ENCODE measurements around the gene WSB1. TPM values are rescaled to one million over a fixed set of nuclear protein-coding genes. Genes with fewer than 3 reads are reported as not detected.

Gene WSB1
- total and polyA plus RNA-seq, 4 experiments from 2014 or later: 122 to 157 (median 141) TPM

- intact Hi-C loops (cut with micrococcal nuclease): no loop called here
- peaks cover 66 to 68% of the 10 kb centered on the region in 2 donors for H3K36me3 Mint-ChIP-seq
- POLR2A ChIA-PET (ENCODE audit: partially characterized antibody): interaction anchor here (1.6 kb wide), 1 partner anchor 21 kb away, joined by 8 read pairs; the partner anchor contains the start of gene WSB1
- no peaks in the 10 kb centered on the region for H3K27me3 Mint-ChIP-seq
- no peak for DNase-seq
- H3K4me3 ChIP-seq (ENCODE audit: low read length in 2 of 2): no peak overlapping the region
- H3K36me3 ChIP-seq (ENCODE audit: insufficient read depth, low read length): peaks cover 53% of the 10 kb centered on the region
- H3K27ac Mint-ChIP-seq: no peak overlapping the region
- H3K4me3 Mint-ChIP-seq: no peak overlapping the region
- H3K9me3 ChIP-seq (ENCODE audit: control insufficient read depth in 1 of 2, low read length in 2 of 2): no peaks in the 10 kb centered on the region
- peaks cover 0 to 1% (median 0%) of the 10 kb centered on the region in 4 donors for H3K4me1 Mint-ChIP-seq
- no peaks in the 10 kb centered on the region for H3K9me3 Mint-ChIP-seq
- no peaks in the 10 kb centered on the region for H3K27me3 ChIP-seq (ENCODE audit: insufficient read depth, low read length)
- CTCF ChIA-PET (ENCODE audit: partially characterized antibody): interaction anchor here (0.7 to 1.3 kb wide), 2 partner anchors 18 to 78 kb away, joined by 4 read pairs; no protein-coding TSS in a partner anchor
- no peaks in the 10 kb centered on the region for H3K4me1 ChIP-seq (ENCODE audit: insufficient read depth, low read length)
- H3K27ac ChIP-seq (ENCODE audit: low read depth, low read length): no peak overlapping the region
Observed at GRCh38 chr17:27315322-27315721, 21.4 kb downstream of the WSB1 start.

GRCh38 chr17:27315796-27316465, 22.0 kb downstream of the WSB1 start:
- Histone ChIP-seq H3K27ac (ENCODE audit: low read depth, low read length) (no peak overlapping the region), H3K4me1 (ENCODE audit: insufficient read depth, low read length) (no peaks in the 10 kb centered on the region), H3K4me3 (ENCODE audit: low read length in 2 of 2) (no peak overlapping the region), H3K9me3 (ENCODE audit: control insufficient read depth in 1 of 2, low read length in 2 of 2) (no peaks in the 10 kb centered on the region), H3K36me3 (ENCODE audit: insufficient read depth, low read length) (peaks cover 47% of the 10 kb centered on the region), H3K27me3 (ENCODE audit: insufficient read depth, low read length) (no peaks in the 10 kb centered on the region)
- Mint-ChIP-seq H3K27ac (no peak overlapping the region), H3K4me3 (no peak overlapping the region), H3K36me3 (peaks cover 60 to 62% of the 10 kb centered on the region in 2 donors), H3K9me3 (no peaks in the 10 kb centered on the region), H3K4me1 (peaks cover 0 to 1% (median 0%) of the 10 kb centered on the region in 4 donors), H3K27me3 (no peaks in the 10 kb centered on the region)
- intact Hi-C loops (cut with micrococcal nuclease): no loop called here
- no peak for DNase-seq
- POLR2A ChIA-PET (ENCODE audit: partially characterized antibody): no interaction called here
- CTCF ChIA-PET (ENCODE audit: partially characterized antibody): interaction anchor here (0.7 to 1.0 kb wide), 2 partner anchors 17 to 79 kb away, joined by 3 to 4 read pairs; no protein-coding TSS in a partner anchor

- no peak overlapping the region for H3K27ac ChIP-seq (ENCODE audit: low read depth, low read length)
- no peaks in the 10 kb centered on the region for H3K27me3 ChIP-seq (ENCODE audit: insufficient read depth, low read length)
- no peak overlapping the region for H3K4me3 Mint-ChIP-seq
- H3K9me3 ChIP-seq (ENCODE audit: control insufficient read depth in 1 of 2, low read length in 2 of 2): no peaks in the 10 kb centered on the region
- DNase-seq: no peak
- H3K9me3 Mint-ChIP-seq: no peaks in the 10 kb centered on the region
- peaks cover 26% of the 10 kb centered on the region for H3K36me3 ChIP-seq (ENCODE audit: insufficient read depth, low read length)
- intact Hi-C loops (cut with micrococcal nuclease): no loop called here
- H3K4me1 ChIP-seq (ENCODE audit: insufficient read depth, low read length): no peaks in the 10 kb centered on the region
- POLR2A ChIA-PET (ENCODE audit: partially characterized antibody): no interaction called here
- no peak overlapping the region for H3K4me3 ChIP-seq (ENCODE audit: low read length in 2 of 2)
- H3K4me1 Mint-ChIP-seq: peaks cover 0 to 1% (median 0%) of the 10 kb centered on the region in 4 donors
- no peaks in the 10 kb centered on the region for H3K27me3 Mint-ChIP-seq
- H3K27ac Mint-ChIP-seq: no peak overlapping the region
- H3K36me3 Mint-ChIP-seq: peaks cover 42 to 45% of the 10 kb centered on the region in 2 donors
- CTCF ChIA-PET (ENCODE audit: partially characterized antibody): interaction anchor here (0.9 kb wide), 1 partner anchor 31 kb away, joined by 3 read pairs; no protein-coding TSS in a partner anchor
Observed at GRCh38 chr17:27318228-27318627, 24.3 kb downstream of the WSB1 start.

GRCh38 chr17:27318633-27319032, 24.7 kb downstream of the WSB1 start:
- CTCF ChIA-PET (ENCODE audit: partially characterized antibody): no interaction called here
- Histone ChIP-seq H3K27ac (ENCODE audit: low read depth, low read length) (no peak overlapping the region), H3K27me3 (ENCODE audit: insufficient read depth, low read length) (no peaks in the 10 kb centered on the region), H3K9me3 (ENCODE audit: control insufficient read depth in 1 of 2, low read length in 2 of 2) (no peaks in the 10 kb centered on the region), H3K4me3 (ENCODE audit: low read length in 2 of 2) (no peak overlapping the region), H3K36me3 (ENCODE audit: insufficient read depth, low read length) (peaks cover 24% of the 10 kb centered on the region), H3K4me1 (ENCODE audit: insufficient read depth, low read length) (no peaks in the 10 kb centered on the region)
- intact Hi-C loops (cut with micrococcal nuclease): no loop called here
- Mint-ChIP-seq H3K27me3 (no peaks in the 10 kb centered on the region), H3K27ac (no peak overlapping the region), H3K4me3 (no peak overlapping the region), H3K36me3 (peaks cover 39 to 41% of the 10 kb centered on the region in 2 donors), H3K4me1 (peaks cover 0 to 2% (median 0%) of the 10 kb centered on the region in 4 donors), H3K9me3 (no peaks in the 10 kb centered on the region)
- POLR2A ChIA-PET (ENCODE audit: partially characterized antibody): no interaction called here
- DNase-seq: no peak

- ChIA-PET POLR2A (ENCODE audit: partially characterized antibody) (interaction anchor here (0.8 kb wide), 1 partner anchor 25 kb away, joined by 3 read pairs; the partner anchor contains the start of gene WSB1), CTCF (ENCODE audit: partially characterized antibody) (interaction anchor here (0.9 to 1.2 kb wide), 2 partner anchors 13 to 35 kb away, joined by 3 read pairs; no protein-coding TSS in a partner anchor)
- Histone ChIP-seq H3K9me3 (ENCODE audit: control insufficient read depth in 1 of 2, low read length in 2 of 2) (no peaks in the 10 kb centered on the region), H3K27me3 (ENCODE audit: insufficient read depth, low read length) (no peaks in the 10 kb centered on the region), H3K36me3 (ENCODE audit: insufficient read depth, low read length) (peaks cover 20% of the 10 kb centered on the region), H3K4me3 (ENCODE audit: low read length in 2 of 2) (no peak overlapping the region), H3K4me1 (ENCODE audit: insufficient read depth, low read length) (no peaks in the 10 kb centered on the region), H3K27ac (ENCODE audit: low read depth, low read length) (no peak overlapping the region)
- no peak overlapping the region for H3K4me3 Mint-ChIP-seq
- peak overlapping the region in 1 of 7 donors; percentile 66 for H3K27ac Mint-ChIP-seq
- no peaks in the 10 kb centered on the region for H3K27me3 Mint-ChIP-seq
- intact Hi-C loops (cut with micrococcal nuclease): no loop called here
- H3K4me1 Mint-ChIP-seq: peaks cover 0 to 2% (median 0%) of the 10 kb centered on the region in 4 donors
- H3K36me3 Mint-ChIP-seq: peaks cover 32 to 35% of the 10 kb centered on the region in 2 donors
- H3K9me3 Mint-ChIP-seq: no peaks in the 10 kb centered on the region
- DNase-seq: no peak
Observed at GRCh38 chr17:27319541-27320221, 25.8 kb downstream of the WSB1 start.

- Histone ChIP-seq H3K4me1 (ENCODE audit: insufficient read depth, low read length) (no peaks in the 10 kb centered on the region), H3K4me3 (ENCODE audit: low read length in 2 of 2) (no peak overlapping the region), H3K27me3 (ENCODE audit: insufficient read depth, low read length) (no peaks in the 10 kb centered on the region), H3K9me3 (ENCODE audit: control insufficient read depth in 1 of 2, low read length in 2 of 2) (no peaks in the 10 kb centered on the region), H3K27ac (ENCODE audit: low read depth, low read length) (no peak overlapping the region), H3K36me3 (ENCODE audit: insufficient read depth, low read length) (peaks cover 15% of the 10 kb centered on the region)
- ChIA-PET POLR2A (ENCODE audit: partially characterized antibody) (no interaction called here), CTCF (ENCODE audit: partially characterized antibody) (interaction anchor here (0.9 to 1.2 kb wide), 2 partner anchors 13 to 34 kb away, joined by 3 read pairs; no protein-coding TSS in a partner anchor)
- H3K4me1 Mint-ChIP-seq: peaks cover 0 to 2% (median 0%) of the 10 kb centered on the region in 4 donors
- H3K27ac Mint-ChIP-seq: peak overlapping the region in 2 of 7 donors; percentile 57 to 66
- no peak overlapping the region for H3K4me3 Mint-ChIP-seq
- no peak for DNase-seq
- H3K27me3 Mint-ChIP-seq: no peaks in the 10 kb centered on the region
- intact Hi-C loops (cut with micrococcal nuclease): no loop called here
- H3K36me3 Mint-ChIP-seq: peaks cover 27 to 29% of the 10 kb centered on the region in 2 donors
- H3K9me3 Mint-ChIP-seq: no peaks in the 10 kb centered on the region
Observed at GRCh38 chr17:27320222-27320560, 26.3 kb downstream of the WSB1 start.

- POLR2A ChIA-PET (ENCODE audit: partially characterized antibody): no interaction called here
- no peaks in the 10 kb centered on the region for H3K9me3 Mint-ChIP-seq
- H3K27me3 Mint-ChIP-seq: no peaks in the 10 kb centered on the region
- Histone ChIP-seq H3K27ac (ENCODE audit: low read depth, low read length) (no peak overlapping the region), H3K9me3 (ENCODE audit: control insufficient read depth in 1 of 2, low read length in 2 of 2) (no peaks in the 10 kb centered on the region), H3K4me1 (ENCODE audit: insufficient read depth, low read length) (no peaks in the 10 kb centered on the region), H3K36me3 (ENCODE audit: insufficient read depth, low read length) (peaks cover 4% of the 10 kb centered on the region), H3K4me3 (ENCODE audit: low read length in 2 of 2) (no peak overlapping the region), H3K27me3 (ENCODE audit: insufficient read depth, low read length) (no peaks in the 10 kb centered on the region)
- peaks cover 0 to 2% (median 0%) of the 10 kb centered on the region in 4 donors for H3K4me1 Mint-ChIP-seq
- H3K4me3 Mint-ChIP-seq: no peak overlapping the region
- CTCF ChIA-PET (ENCODE audit: partially characterized antibody): interaction anchor here (1.7 kb wide), 1 partner anchor 85 kb away, joined by 7 read pairs; no protein-coding TSS in a partner anchor
- peak overlapping the region in 2 of 7 donors; percentile 9 to 24 for H3K27ac Mint-ChIP-seq
- no peak for DNase-seq
- intact Hi-C loops (cut with micrococcal nuclease): no loop called here
- H3K36me3 Mint-ChIP-seq: peaks cover 15 to 18% of the 10 kb centered on the region in 2 donors
Observed at GRCh38 chr17:27321372-27321771, 27.5 kb downstream of the WSB1 start.
